ENCODE data around the gene CACFD1. TPM values are rescaled to one million over a fixed set of nuclear protein-coding genes. Genes with fewer than 3 reads are reported as not detected.
A peak's percentile ranks its signal among the peaks of the same experiment; 100 is the strongest.

Gene CACFD1
- total and polyA plus RNA-seq, 2 of the 4 experiments (the other 2 are of a cell fraction) = 2.0 to 6.6 TPM

DNA sequence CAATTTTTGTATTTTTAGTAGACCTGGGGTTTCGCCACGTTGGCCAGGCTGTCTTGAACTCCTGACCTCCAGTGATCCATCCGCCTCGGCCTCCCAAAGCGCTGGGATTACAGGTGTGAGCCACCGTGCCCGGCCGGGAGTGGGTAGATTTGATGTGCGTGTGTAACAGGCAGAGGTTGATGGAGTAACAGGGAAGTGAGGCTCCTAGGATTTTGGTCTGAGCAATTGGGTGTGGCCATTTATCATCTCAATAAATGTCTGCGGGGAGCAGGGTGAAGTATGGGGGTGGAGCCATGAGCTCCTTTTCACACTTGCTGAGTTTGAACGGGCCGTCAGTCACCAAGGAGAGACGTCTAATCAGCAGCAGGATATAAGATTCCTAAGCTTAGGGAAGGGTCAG lies 40.8 kb upstream of the CACFD1 start (continued):
- TF ChIP-seq, protein P1, sequence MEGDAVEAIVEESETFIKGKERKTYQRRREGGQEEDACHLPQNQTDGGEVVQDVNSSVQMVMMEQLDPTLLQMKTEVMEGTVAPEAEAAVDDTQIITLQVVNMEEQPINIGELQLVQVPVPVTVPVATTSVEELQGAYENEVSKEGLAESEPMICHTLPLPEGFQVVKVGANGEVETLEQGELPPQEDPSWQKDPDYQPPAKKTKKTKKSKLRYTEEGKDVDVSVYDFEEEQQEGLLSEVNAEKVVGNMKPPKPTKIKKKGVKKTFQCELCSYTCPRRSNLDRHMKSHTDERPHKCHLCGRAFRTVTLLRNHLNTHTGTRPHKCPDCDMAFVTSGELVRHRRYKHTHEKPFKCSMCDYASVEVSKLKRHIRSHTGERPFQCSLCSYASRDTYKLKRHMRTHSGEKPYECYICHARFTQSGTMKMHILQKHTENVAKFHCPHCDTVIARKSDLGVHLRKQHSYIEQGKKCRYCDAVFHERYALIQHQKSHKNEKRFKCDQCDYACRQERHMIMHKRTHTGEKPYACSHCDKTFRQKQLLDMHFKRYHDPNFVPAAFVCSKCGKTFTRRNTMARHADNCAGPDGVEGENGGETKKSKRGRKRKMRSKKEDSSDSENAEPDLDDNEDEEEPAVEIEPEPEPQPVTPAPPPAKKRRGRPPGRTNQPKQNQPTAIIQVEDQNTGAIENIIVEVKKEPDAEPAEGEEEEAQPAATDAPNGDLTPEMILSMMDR (conservative IDR thresholded peaks at IDR 0.05; ENCODE audit: low read depth, low read length) = no peak

DNA sequence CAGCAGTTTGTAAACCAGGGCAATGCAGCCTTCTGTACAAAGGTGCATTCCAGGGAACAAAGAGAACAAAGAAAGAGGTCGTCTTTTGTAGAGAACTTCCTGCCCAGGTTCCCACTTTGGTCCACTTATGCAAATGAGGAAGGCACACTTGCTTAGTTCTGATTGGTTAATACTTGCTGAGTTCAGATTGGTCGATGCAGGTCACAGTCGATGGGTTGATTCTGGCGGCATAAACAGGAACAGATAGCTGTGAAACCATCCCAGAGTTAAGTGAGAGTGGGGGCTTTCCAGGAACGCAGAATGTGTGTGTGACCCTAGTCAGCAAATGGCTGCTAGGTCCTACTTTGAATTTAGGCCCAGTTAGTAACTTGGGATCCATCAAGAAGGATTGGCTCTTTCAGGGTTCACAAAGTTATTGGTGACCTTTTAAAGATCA lies 39.4 kb upstream of the CACFD1 start:
- ChIA-PET CTCF (interaction anchor here (0.7 kb wide), 1 partner anchor 261 kb away, joined by 4 read pairs; no protein-coding TSS in a partner anchor), POLR2A (ENCODE audit: unreplicated experiment) (no interaction called here)
- Histone ChIP-seq H2AK9ac (replicated peaks; ENCODE audit: low read depth, low read length, poor library complexity) (no peak overlapping the region), H4K5ac (ENCODE audit: low read depth, low read length) (no peak overlapping the region), H2BK20ac (ENCODE audit: low read depth, low read length) (no peak overlapping the region), H3K27me3 (ENCODE audit: control insufficient read depth, insufficient read depth, low read length) (no peaks in the 10 kb centered on the region; the same call in 1 of the 2 replicates), H3K23ac (ENCODE audit: low read depth, low read length) (no peak overlapping the region), H3K4ac (ENCODE audit: low read depth, low read length) (no peak overlapping the region), H3K36me3 (ENCODE audit: control insufficient read depth, insufficient read depth, low read length) (peaks cover 2% of the 10 kb centered on the region; the same call in 1 of the 2 replicates), H3K56ac (ENCODE audit: extremely low read depth, insufficient read depth, low read length) (no peak overlapping the region), H3K4me2 (ENCODE audit: low read depth, low read length) (no peak overlapping the region), H3K9me3 (ENCODE audit: control insufficient read depth, insufficient read depth, low read length) (no peaks in the 10 kb centered on the region), H2BK15ac (ENCODE audit: low read depth, low read length) (no peak overlapping the region), H3K4me3 (ENCODE audit: insufficient read depth, low read depth, low read length) (no peak overlapping the region), H2AFZ (replicated peaks; ENCODE audit: low read length, poor library complexity) (peak overlapping the region; percentile 41), H3K9ac (ENCODE audit: low read depth, low read length) (no peak overlapping the region), H3K27ac (ENCODE audit: insufficient read depth, low read length) (no peak overlapping the region), H4K91ac (ENCODE audit: insufficient read depth, low read depth, low read length) (no peak overlapping the region), H2BK5ac (ENCODE audit: low read depth, low read length, poor library complexity, severe bottlenecking) (no peak overlapping the region), H3K9me1 (ENCODE audit: insufficient read depth, low read length) (peaks cover 19% of the 10 kb centered on the region), H4K20me1 (ENCODE audit: insufficient read depth, low read length) (peaks cover 12% of the 10 kb centered on the region; the same call in 1 of the 2 replicates), H3K79me1 (ENCODE audit: low read depth in 1 of 2, low read length in 2 of 2) (peaks cover 18 to 19% of the 10 kb centered on the region in 2 experiments), H3K4me1 (ENCODE audit: control insufficient read depth, insufficient read depth, low read length) (peaks cover 12% of the 10 kb centered on the region; the same call in 1 of the 2 replicates), H2AK5ac (ENCODE audit: low read depth, low read length) (no peak overlapping the region), H3K14ac (replicated peaks; ENCODE audit: low read depth, low read length) (no peak overlapping the region), H2BK120ac (ENCODE audit: low read depth, low read length) (no peak overlapping the region), H3K18ac (ENCODE audit: low read depth, low read length) (no peak overlapping the region), H4K8ac (ENCODE audit: low read depth in 2 of 2, low read length in 2 of 2) (no peak overlapping the region)
- intact Hi-C loops (cut with micrococcal nuclease) (loop anchor here (5.0 kb wide), 1 partner anchor 37 kb away; the partner anchor contains the start of gene CACFD1), in situ Hi-C loops (cut with MboI; ENCODE audit: low sequenced_read_pairs) (no loop called here), dilution Hi-C loops (cut with HindIII; ENCODE audit: low sequenced_read_pairs, unreplicated experiment) (no loop called here)
- no peak for DNase-seq
- no peak for ATAC-seq (ENCODE audit: low read depth)
- 77% methylated on average over 5 of the region's 5 CpGs; no CpG with 5 or more reads in 1 of the 2 experiments for WGBS, 2 experiments (ENCODE audit: extremely low coverage in 2 of 2, insufficient read length in 1 of 2)
- no TSS peak for BruUV-seq (replicated peaks)
- TF ChIP-seq CEBPB (IDR thresholded peaks at IDR 0.05; ENCODE audit: low read depth, low read length) (no peak), MAFK (IDR thresholded peaks at IDR 0.05; ENCODE audit: low read depth, low read length) (no peak), SMC3 (IDR thresholded peaks at IDR 0.05; ENCODE audit: low read depth, low read length) (no peak), MAZ (IDR thresholded peaks at IDR 0.05; ENCODE audit: borderline replicate concordance, low read depth, low read length) (no peak), BHLHE40 (IDR thresholded peaks at IDR 0.05; ENCODE audit: low read depth, low read length) (no peak), NFE2L2 (IDR thresholded peaks at IDR 0.05; ENCODE audit: low read depth, low read length) (no peak), CHD1 (IDR thresholded peaks at IDR 0.05; ENCODE audit: low read depth, low read length) (no peak), RCOR1 (IDR thresholded peaks at IDR 0.05; ENCODE audit: insufficient replicate concordance, low read length) (no peak), POLR2A (IDR thresholded peaks at IDR 0.05; ENCODE audit: low read depth, low read length) (no peak), RAD21 (IDR thresholded peaks at IDR 0.05; ENCODE audit: low read length) (no peak)
- TF ChIP-seq, protein P1 (conservative IDR thresholded peaks at IDR 0.05; ENCODE audit: low read depth, low read length) = no peak
- TF ChIP-seq, protein P2, sequence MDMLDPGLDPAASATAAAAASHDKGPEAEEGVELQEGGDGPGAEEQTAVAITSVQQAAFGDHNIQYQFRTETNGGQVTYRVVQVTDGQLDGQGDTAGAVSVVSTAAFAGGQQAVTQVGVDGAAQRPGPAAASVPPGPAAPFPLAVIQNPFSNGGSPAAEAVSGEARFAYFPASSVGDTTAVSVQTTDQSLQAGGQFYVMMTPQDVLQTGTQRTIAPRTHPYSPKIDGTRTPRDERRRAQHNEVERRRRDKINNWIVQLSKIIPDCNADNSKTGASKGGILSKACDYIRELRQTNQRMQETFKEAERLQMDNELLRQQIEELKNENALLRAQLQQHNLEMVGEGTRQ (IDR thresholded peaks at IDR 0.05; ENCODE audit: low read depth, low read length) = no peak

Data from IMR-90 (cell line).